HG03064 (cell line): ENCODE data around the gene CACNB2.
"Not testable (repeated sequence)": the region's sequence is repeated elsewhere in the genome, so short reads cannot be mapped to it uniquely, and the experiment has no call there.

ENCODE experiments used
- ATAC-seq: cut with Tn5 transposase; IDR thresholded peaks from one replicate; pipeline ENCODE4 v1.9.1; 2021; ENCODE audit warnings: low read depth; ENCODE audit not compliant: unreplicated experiment

Gene CACNB2

DNA sequence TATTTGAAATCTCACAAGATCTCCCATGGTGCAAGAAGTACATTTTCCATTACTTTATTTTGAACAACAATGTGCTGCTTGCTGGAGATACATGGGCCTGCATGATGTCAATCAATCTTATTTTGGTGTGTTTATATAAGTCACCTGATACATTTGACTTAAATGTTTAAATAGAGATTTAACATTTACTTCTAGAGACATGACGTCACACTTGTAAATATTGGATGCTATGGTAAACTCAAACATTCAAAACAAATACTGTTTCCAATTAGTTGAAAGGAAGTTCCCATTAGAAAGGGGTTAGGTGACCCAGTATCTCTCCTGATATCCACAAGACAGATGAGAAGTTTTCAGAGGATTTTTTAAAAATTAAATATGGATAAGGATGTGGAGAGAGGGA lies 296.7 kb downstream of the CACNB2 start:
- no peak for ATAC-seq

DNA sequence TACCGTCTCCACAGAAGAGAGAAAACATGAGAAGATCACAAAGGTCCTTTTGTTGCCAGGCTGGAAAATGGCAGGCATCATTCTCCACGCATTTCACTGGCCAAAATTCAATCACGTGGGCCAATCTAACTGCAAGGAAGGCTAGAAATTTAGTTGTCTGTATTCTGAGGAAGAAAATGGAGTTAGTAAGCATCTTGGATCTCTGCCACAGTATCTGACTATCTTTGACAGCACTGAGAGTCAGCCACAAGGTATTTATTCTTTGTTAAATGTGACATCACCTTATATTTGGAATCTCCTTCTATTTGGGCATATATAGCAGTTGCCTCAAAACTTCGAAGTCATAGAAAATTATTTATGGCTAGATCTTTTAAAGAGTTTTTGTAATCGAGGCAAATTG lies 297.3 kb downstream of the CACNB2 start:
- ATAC-seq: no peak

DNA sequence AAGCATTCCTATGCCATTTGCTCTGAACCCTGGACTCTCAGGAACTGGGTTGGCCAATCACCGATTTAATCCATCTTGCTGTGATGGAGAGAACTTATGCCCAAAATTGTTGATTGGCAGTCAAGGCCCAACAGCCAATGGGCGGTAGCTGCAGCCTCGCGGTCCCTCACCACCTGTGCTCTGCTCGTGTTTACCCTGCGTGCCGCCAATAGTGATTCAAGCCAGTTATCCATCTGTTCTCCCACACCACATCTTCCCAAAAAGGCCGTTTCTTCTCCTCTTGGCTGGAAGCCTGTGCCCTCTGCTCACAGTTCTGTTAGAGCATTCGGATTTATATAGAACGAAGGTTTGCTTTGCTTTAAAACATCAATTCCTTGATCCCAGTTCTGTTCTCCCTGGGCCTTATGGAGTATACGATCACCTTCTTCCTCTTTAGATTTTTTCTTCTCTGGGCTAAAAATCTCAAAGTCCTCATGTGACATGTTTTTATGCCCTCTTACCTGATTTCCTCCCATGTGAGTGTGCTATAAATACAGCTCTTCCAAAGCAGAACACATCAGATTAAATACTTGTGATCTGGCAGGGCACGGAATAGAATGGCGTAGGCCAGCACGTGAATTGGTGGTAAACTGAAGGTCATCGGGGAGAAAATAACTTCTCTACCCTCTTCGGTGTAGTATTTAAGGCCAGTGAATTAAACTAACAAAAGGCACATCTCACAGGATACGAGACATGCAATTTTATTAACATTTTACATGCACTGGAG lies 298.3 kb downstream of the CACNB2 start:
- no peak for ATAC-seq

DNA sequence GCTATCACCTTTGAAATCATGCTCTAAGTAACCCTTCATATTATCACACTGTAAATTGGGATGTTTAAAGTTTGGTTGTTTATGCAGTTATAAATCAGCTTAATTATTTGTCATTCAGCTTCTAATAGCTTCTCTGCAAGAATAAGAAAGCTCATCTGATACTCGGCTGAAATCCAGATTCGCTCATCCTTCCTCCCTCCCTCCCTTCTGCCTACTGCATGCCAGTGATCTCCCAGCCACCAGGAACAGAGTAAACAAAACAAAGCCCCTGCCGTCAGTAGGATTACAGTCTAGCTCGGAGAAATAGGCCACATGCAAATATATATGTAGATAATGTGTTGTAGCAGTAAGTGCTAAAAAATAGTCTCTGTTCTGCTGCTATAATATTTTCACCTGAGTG lies 299.4 kb downstream of the CACNB2 start:
- ATAC-seq: no peak

DNA sequence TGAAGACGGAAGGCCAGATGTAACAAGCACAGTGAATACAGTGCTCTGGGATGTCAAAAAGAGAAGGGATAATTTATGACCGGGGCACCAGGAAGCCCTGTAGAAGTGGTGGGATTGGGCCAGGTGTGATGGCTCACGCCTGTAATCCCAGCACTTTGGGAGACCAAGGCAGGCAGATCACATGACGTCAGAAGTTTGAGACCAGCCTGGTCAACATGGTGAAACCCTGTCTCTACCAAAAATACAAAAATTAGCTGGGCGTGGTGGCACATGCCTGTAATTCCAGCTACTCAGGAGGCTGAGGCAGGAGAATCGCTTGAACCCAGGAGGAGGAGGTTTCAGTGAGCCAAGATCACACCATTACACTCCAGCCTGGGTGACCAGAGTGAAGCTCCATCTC lies 305.4 kb downstream of the CACNB2 start:
- ATAC-seq: not testable (repeated sequence)

DNA sequence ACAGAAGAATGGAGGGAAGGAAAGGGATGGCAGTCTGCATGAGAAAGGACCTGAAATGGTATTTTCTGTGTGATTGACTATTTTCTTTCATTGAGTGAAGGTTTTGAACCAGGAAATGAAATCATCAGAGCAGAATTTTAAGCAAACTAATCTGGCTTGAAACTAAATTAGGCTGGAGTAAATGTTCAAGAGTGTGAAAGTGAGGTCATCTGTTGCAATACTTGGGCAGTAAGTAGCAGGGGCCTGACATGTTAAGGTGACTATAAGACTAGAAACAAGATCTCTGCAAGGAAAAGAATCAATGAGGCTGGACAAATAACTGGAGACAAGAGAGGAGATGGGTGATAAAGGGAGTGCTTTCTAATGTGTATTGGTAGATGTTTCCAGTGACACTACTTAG lies 306.0 kb downstream of the CACNB2 start:
- no peak for ATAC-seq

DNA sequence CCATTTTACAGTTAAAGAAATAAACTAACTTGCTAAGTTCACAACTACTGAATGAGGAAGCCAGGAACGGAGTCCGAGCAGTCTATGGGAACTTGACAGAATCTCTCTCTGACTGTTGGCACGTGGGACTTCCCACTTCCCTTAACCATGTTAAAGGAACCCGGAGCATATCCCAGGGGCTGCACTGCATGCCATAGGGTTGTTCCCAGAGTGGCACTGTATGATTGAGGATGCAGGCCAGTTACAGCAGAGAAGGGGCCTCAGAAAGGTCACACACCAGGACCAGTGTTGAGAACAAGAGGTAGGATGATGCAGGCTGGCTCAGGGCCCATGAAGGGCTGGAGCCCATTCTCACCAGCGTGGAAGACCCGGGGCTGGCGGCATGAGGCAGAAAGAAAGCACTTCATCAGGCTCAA lies 309.4 kb downstream of the CACNB2 start:
- ATAC-seq: no peak

DNA sequence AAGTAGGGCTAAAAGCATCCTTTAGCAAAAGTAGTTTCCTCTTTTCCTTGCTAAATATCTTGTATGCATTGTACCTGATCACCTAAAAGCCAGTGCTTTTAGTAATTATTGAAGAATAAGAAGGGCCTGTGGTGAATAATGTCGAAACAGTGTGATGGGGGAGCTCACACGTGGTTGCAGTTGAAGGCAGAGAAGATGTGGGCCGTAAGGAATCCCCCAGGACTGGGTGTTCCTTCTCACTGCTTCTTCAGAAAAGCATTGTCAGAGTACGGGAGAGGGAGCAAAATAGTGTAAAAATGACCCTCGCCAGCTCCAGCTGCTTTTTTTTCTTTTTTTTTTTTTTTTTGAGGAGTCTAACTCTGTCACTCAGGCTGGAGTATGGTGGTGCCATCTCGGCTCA lies 310.1 kb downstream of the CACNB2 start:
- ATAC-seq: no peak

DNA sequence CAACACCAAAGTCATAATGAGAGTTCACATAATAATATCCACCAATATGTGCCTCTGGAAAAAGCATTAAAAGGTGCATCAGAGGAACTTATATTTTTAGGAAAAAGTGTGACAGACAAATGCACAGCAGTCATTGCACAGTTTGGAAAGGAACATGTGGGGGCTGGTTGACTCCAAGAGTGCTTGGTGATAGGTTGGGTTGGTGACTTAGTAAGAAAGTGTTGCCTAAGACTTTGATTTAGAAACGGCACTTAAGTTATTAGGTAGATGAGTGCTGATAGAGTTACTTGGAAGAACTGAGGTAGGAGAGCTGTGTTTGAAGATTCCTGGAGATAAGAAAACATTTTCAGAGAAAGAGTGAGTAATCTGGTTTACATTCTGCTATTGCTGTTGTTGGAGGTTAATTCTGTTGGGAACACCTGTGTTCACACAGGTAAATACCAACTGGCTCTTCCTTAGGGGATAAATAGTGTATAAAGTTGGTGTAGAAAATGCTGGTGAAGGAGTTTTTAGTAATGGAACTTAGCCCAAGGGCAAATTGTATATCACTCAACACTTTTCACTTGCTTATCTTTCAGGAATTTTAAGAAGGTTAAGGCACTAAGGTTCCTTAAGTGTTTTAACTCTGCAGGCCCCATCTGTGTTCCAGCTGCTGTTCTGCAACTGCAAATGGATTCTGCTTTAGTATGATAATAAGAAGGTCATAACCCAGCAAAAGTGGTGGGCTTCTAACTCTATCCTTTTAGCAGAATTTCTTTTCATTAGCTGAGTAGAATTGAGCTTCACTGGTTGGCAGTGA lies 315.1 kb downstream of the CACNB2 start:
- ATAC-seq: no peak

DNA sequence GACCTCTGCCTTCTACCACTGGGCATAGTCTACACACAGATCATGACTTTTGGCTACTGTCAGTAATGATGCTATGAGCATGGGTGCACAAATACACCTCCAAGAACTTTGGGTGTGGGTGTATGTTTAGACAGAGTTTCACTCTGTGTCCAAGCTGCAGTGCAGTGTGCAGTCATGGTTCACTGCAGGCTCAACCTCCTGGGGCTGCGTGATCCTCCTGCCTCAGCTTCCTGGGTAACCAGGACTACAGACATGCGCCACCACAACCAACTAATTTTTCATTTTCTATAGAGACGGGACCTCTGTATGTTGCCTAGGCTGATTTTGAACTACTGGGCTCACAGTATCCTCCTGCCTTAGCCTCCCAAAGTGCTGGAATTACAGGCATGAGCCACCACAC lies 316.8 kb downstream of the CACNB2 start:
- ATAC-seq: peak; percentile 99

DNA sequence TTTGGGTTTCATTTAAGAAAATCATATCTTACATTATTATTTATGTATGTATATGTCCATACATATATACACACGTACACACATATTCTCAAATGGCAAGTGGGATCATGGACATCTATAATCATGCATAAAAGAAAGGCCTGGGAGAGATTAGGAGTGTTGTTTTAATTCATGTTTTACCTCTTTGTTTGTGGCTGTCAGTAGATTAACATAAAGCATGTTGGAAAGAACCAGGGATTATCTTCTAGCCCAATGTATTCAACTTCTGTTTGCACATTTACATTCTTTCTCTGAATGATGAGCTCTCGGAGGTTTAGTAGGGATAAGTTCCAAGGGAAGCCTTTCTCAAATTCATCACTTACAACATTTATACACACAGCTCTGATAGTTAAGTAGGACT lies 319.8 kb downstream of the CACNB2 start:
- no peak for ATAC-seq

DNA sequence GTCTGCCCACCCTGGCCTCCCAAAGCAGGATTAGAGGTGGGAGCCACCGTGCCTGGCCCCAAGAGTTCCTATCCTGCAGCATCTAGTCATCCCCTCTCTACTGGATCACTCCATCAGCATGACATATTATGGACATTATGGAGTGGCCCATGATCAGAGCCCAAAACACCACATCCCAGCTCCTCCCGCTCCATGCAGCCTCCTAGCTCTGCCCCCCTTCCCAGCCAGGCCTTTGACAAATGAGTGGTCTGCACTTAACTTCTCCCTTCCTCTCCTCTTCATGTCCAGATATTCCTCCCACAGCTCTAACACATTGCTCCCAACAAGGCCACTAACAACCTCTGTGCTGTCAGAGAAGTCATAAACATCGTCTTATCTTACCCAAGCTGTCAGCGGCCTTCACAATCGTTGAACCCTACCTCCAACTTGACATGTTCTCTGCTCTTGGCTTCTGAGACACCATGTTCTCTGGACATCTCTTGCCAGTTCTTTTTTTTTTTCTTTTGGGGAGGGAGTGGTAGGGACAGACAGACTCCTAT lies 323.5 kb downstream of the CACNB2 start:
- ATAC-seq: no peak

DNA sequence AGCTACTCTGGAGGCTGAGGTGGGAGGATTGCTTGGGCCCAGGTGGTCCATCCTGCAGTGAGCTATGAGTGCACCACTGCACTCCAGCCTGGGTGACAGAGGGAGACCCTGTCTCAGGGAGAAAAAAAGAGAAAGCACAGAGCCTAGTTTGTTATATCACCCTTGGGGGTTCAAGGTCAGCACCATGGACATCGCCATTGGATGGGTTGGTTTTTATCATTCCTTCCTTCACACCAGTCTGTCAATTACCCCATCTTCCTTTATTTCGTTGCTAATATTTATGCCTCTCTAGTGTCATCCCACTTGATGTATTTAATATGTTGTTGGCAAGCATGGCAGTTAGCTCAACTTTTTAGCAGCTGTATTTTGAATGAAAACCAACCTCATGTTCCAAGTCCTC lies 328.9 kb downstream of the CACNB2 start:
- no peak for ATAC-seq

DNA sequence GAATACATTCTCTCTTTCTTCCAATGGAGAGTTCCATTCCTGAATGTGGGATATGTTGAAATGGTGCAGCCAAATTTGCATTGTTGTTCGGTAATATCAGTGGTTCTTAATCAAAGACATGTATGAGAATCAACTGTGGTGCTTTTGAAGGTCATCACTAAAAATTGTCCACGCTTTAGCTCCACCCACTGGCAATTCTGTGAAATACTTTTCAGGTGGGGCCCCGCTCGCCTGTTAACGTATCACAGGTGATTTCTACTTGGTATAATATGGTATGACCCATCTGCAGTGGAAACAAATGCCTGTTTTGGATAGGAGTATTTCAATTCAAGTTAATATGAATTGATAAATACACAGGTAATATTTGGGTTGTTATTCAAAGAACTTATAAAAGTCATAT lies 332.8 kb downstream of the CACNB2 start:
- no peak for ATAC-seq

DNA sequence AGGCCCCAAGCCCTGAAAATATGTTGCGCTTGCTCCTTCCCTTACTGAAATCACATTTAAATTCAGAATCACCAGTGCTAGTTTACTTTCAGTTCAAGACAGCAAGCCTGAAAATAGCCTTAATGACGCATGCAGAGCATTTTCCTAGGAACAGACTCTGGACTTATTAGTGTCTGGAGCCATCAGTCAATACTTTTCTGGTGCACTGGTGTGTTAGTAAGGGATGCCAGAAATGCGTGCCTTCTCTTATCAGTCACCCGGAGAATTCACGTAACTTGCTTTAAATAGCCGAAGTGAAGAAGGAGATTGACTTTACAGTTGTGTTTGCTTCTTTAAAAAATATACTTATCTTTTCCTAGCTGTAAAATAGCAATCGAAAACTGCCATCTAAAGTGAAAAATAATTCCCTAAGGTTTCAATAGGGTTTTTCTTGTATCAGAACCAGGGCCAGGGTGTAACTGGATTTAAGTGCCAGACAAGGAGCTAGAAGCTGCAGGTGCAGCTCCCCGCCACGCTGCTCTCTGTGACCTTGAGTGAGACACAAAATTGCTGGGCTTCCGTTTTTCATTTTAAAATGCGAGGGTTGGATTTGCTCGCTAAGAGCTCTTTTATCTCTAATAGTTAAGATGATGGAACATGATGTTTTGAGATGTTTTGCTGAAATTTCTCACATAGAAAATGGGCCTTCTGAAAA lies 333.3 kb downstream of the CACNB2 start:
- ATAC-seq: no peak

DNA sequence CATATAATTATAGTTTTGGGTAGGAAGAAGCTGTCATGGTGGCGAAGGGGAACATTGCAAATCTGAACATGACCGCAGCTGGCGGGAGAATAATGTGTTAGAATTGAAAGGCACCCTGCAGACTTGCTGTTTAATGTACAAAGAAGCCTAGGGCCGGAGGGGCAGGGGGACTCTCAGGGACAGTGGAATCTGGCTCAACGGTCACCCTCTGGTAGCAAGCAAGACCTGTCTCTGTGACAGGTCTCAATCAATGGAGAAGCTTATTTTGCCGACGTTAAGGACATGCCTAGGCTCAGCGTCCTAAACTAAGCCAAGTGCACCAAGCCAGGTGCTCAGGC lies 333.9 kb downstream of the CACNB2 start:
- ATAC-seq: no peak

DNA sequence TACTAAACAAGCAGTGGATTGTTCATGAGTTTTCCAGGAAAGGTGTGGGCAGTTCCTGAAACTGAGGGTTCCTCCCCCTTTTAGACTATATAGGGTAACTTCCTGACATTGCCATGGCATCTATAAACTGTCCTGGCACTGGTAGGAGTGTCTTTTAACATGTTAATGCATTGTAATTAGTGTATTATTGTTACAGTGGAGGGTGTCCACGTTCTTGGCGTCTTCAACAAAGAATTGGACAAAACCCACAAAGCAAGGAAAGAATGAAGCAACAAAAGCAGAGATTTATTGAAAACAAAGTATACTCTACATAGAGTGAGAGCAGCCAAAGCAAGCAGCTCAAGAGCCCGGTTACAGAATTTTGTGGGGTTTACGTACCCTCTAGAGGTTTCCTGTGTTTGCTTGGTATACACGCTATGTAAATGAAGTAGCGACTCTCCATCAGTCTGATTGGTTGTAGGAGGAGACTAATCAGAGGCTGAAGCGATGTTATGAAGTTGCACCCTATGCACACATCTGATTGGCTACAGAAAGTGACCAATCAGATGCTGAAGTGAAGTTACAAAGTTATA lies 335.9 kb downstream of the CACNB2 start:
- ATAC-seq: no peak

DNA sequence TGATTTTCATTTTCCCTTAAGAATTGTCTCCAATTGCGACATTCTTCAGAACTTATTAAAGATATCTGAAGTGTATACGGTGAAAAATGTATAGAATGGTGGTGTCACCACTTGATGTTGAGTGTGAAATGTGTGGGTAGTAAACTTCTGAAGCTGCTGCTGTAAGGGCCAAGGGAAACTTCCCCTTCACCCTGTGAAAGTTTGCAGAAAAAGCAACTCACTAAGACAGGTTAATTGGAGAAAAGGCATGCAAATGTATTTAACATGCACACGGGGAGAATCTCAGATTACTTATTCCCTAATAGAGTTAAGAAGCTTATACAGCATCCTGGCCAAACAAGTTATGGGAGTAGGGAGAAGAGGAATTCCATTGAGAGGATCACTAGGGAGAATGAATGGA lies 338.1 kb downstream of the CACNB2 start:
- no peak for ATAC-seq

DNA sequence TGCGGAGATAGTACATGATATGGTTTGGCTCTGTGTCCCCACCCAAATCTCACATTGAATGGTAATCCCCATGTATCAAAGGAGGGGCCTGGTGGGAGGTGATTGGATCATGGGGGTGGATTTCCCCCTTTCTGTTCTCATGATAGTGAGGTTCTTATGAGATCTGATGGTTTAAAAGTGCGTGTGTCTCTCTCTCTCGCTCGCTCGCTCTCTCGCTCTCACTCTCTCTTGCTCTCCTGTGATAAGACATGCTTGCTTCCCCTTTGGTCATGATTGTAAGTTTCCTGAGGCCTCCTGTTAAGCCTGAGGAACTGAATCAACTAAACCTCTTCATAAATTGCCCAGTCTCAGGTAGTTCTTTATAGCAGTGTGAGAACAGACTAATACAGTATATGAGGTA lies 339.3 kb downstream of the CACNB2 start:
- no peak for ATAC-seq

DNA sequence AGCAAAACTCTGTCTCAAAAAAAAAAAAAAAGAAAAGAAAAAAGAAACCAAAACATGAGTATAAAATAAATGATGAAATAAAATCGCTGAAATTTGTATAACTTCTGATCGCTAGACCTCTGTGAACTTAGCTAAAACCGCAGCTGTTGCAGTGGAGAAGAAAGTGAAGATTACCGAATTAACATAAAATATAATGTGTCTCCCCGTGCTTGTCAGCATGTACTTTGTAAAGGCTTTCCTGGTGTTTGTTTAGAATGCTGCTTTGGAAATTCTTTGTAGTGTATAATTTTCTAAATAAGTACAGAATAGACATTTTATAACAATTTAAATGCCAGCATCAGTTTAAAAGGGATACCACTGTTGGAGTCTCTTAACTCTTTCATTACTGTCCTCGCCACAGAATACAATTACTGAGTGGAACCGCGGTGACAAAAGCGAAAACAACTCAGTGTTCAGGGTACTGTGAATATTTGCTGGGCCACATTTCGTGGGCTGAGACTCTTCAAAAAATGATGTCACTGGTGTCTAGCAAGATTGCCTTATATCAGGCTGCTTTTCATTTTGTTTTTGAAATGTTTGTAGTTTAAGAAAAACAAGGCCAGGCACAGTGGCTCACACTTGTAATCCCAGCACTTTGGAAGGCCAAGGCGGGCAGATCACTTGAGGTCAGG lies 343.4 kb downstream of the CACNB2 start:
- ATAC-seq: no peak

DNA sequence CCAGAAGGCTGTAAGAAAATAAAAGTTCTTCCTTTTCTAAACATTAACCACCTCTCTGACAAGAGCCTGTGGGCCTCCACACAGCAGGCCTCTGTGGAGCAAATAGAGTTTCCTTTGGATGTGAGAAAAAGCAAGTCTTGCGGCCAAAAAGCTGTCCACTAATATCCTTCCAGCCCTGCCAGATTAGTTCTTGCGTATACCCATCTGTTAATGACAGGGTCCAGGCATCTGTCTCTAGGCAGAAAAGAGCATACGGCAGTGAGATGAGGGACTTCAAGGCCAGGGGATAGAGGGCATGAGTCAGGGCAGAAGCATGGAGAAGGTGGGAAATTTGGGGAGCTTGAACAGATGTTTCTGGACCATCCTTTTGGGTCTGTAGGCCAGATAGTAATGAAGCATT lies 346.2 kb downstream of the CACNB2 start:
- ATAC-seq: no peak
